GM21367 (cell line): ENCODE results near the gene RNGTT.
A peak's percentile ranks its signal among the peaks of the same experiment; 100 is the strongest.

Experiments used
- ATAC-seq: cut with Tn5 transposase; IDR thresholded peaks from one replicate; pipeline ENCODE4 v1.9.1; 2021; ENCODE audit not compliant: unreplicated experiment

The RNGTT gene

GRCh38 chr6:88616380-88616779, 347.0 kb downstream of the RNGTT start:
- peak; percentile 59 for ATAC-seq

- ATAC-seq, result no peak
These were observed 349.0 kb downstream of the RNGTT start for GRCh38 chr6:88614316-88614877.

- ATAC-seq, result no peak
These were observed 350.8 kb downstream of the RNGTT start for GRCh38 chr6:88612631-88613030.

GRCh38 chr6:88611721-88612120, 351.7 kb downstream of the RNGTT start:
- ATAC-seq, result no peak

- no peak for ATAC-seq
These were observed 353.4 kb downstream of the RNGTT start for GRCh38 chr6:88609983-88610382.

- no peak for ATAC-seq
These were observed 358.1 kb downstream of the RNGTT start for GRCh38 chr6:88605271-88605670.

- ATAC-seq, result no peak
These were observed 363.8 kb downstream of the RNGTT start for GRCh38 chr6:88599571-88599970.

- ATAC-seq, result no peak
These were observed 366.6 kb downstream of the RNGTT start for GRCh38 chr6:88596801-88597200.

GRCh38 chr6:88588938-88589337, 374.5 kb downstream of the RNGTT start:
- no peak for ATAC-seq

- no peak for ATAC-seq
These were observed 376.3 kb downstream of the RNGTT start for GRCh38 chr6:88587150-88587520.

GRCh38 chr6:88586371-88587149, 376.9 kb downstream of the RNGTT start:
- no peak for ATAC-seq

- no peak for ATAC-seq
These were observed 378.1 kb downstream of the RNGTT start for GRCh38 chr6:88585276-88585692.

GRCh38 chr6:88584581-88585275, 378.7 kb downstream of the RNGTT start:
- ATAC-seq, result no peak

- no peak for ATAC-seq
These were observed 386.0 kb downstream of the RNGTT start for GRCh38 chr6:88577461-88577860.

- ATAC-seq, result no peak
These were observed 387.9 kb downstream of the RNGTT start for GRCh38 chr6:88575536-88575935.

- no peak for ATAC-seq
These were observed 388.8 kb downstream of the RNGTT start for GRCh38 chr6:88574651-88575050.

GRCh38 chr6:88574031-88574430, 389.4 kb downstream of the RNGTT start:
- no peak for ATAC-seq

- ATAC-seq, result no peak
These were observed 389.9 kb downstream of the RNGTT start for GRCh38 chr6:88573561-88573960.

- ATAC-seq, result no peak
These were observed 390.8 kb downstream of the RNGTT start for GRCh38 chr6:88572449-88573139.

- ATAC-seq, result no peak
These were observed 393.5 kb downstream of the RNGTT start for GRCh38 chr6:88569959-88570358.

GRCh38 chr6:88567696-88568095, 395.7 kb downstream of the RNGTT start:
- no peak for ATAC-seq
